K562 (cell line): ENCODE data around the gene SHB. TPM values are rescaled to one million over a fixed set of nuclear protein-coding genes. Genes with fewer than 3 reads are reported as not detected.

ENCODE experiments used
- CBX8 ChIP-seq: fragments of 200-600 bp; sonication (generic); IDR thresholded peaks from 2 replicates; pipeline ENCODE4 v1.6.1; 2012; ENCODE audit warnings: borderline replicate concordance, mixed run types, low read depth, mild to moderate bottlenecking, moderate library complexity, mixed read lengths, low read length, control low read depth, inconsistent platforms; ENCODE audit not compliant: poor library complexity, severe bottlenecking; ENCODE audit errors: extremely low read depth
- CREB5 ChIP-seq: fragments of 250-450 bp; sonication (Bioruptor Pico); IDR thresholded peaks from 2 replicates; pipeline ENCODE4 v1.5.0; 2020; ENCODE audit warnings: mild to moderate bottlenecking
- CTCF ChIP-seq, 3 experiments: IDR thresholded peaks in 2 of 3; conservative IDR thresholded peaks in 1 of 3; 2 replicates each; pipeline ENCODE4 v1.5.1; 2011 to 2012; ENCODE audit warnings: low read length in 3 of 3, mild to moderate bottlenecking in 3 of 3, control low read depth in 2 of 3, improper control_type of control experiment in 1 of 3, inconsistent platforms in 1 of 3, low read depth in 1 of 3, mixed read lengths in 1 of 3, moderate library complexity in 1 of 3; ENCODE audit not compliant: insufficient read depth in 2 of 3
- DACH1 ChIP-seq: fragments of 450-650 bp; IDR thresholded peaks from 2 replicates; pipeline ENCODE4 v1.6.1; 2018; ENCODE audit not compliant: partially characterized antibody
- DLX4 ChIP-seq: fragments of 250-450 bp; sonication (Bioruptor Pico); IDR thresholded peaks from 2 replicates; pipeline ENCODE4 v1.6.1; 2021; ENCODE audit warnings: mild to moderate bottlenecking
- FUS ChIP-seq: fragments of 200-400 bp; formaldehyde crosslinking; optimal IDR thresholded peaks from 2 replicates; pipeline ENCODE3; 2017; ENCODE audit warnings: low read depth, low read length
- GABPA ChIP-seq: fragments of 200-800 bp; sonication (Bioruptor generic); conservative IDR thresholded peaks from 2 replicates; pipeline ENCODE4 v1.6.1; 2016; ENCODE audit warnings: low read depth, missing genetic modification characterization, missing compliant biosample characterization
- HDAC3 ChIP-seq: fragments of 450-650 bp; IDR thresholded peaks from 2 replicates; pipeline ENCODE4 v1.6.1; 2018; ENCODE audit warnings: borderline replicate concordance, mild to moderate bottlenecking, moderate library complexity; ENCODE audit not compliant: partially characterized antibody
- HMG20B ChIP-seq: fragments of 250-450 bp; sonication (Bioruptor Pico); IDR thresholded peaks from 2 replicates; pipeline ENCODE4 v1.5.0; 2021; ENCODE audit warnings: mild to moderate bottlenecking
- JUND ChIP-seq, 2 experiments: IDR thresholded peaks; 2 replicates in 1 of 2; 3 replicates in 1 of 2; pipeline ENCODE4 v1.6.1; 2011; ENCODE audit warnings: borderline replicate concordance in 2 of 2, low read depth in 2 of 2, low read length in 2 of 2, improper control_type of control experiment in 1 of 2, missing biosample characterization in 1 of 2, missing genetic modification characterization in 1 of 2, missing genetic modification reagents in 1 of 2
- KLF13 ChIP-seq: fragments of 450-650 bp; IDR thresholded peaks from 2 replicates; pipeline ENCODE4 v1.6.1; 2016; ENCODE audit warnings: missing genetic modification characterization, low read depth, mild to moderate bottlenecking, missing compliant biosample characterization, moderate library complexity, borderline replicate concordance
- NCOA6 ChIP-seq: fragments of 450-650 bp; IDR thresholded peaks from 2 replicates; pipeline ENCODE4 v1.6.1; 2017; ENCODE audit warnings: mild to moderate bottlenecking
- NCOR1 ChIP-seq: fragments of 450-650 bp; IDR thresholded peaks from 2 replicates; pipeline ENCODE4 v1.6.1; 2016; ENCODE audit warnings: mild to moderate bottlenecking, moderate library complexity
- NEUROD1 ChIP-seq: fragments of 150-350 bp; IDR thresholded peaks from 2 replicates; pipeline ENCODE4 v1.6.1; 2014; ENCODE audit warnings: borderline replicate concordance, low read length, low read depth; ENCODE audit not compliant: partially characterized antibody
- NR3C1 ChIP-seq: sonication (generic); formaldehyde crosslinking; IDR thresholded peaks from 2 replicates; pipeline ENCODE4 v1.8.1; 2022; ENCODE audit warnings: missing genetic modification reagents
- PML ChIP-seq: IDR thresholded peaks from 2 replicates; pipeline ENCODE4 v1.6.1; 2012; ENCODE audit warnings: low read length, inconsistent platforms
- THAP7 ChIP-seq: fragments of 250-450 bp; sonication (Bioruptor Pico); IDR thresholded peaks from 2 replicates; pipeline ENCODE4 v1.5.0; 2021
- ZFP1 ChIP-seq: fragments of 450-650 bp; formaldehyde crosslinking; IDR thresholded peaks from 2 replicates; pipeline ENCODE4 v1.4.0; 2020; ENCODE audit warnings: mild to moderate bottlenecking, mixed read lengths
- ZKSCAN8 ChIP-seq: fragments of 200-800 bp; sonication (Bioruptor generic); IDR thresholded peaks from 2 replicates; pipeline ENCODE4 v1.6.1; 2016; ENCODE audit warnings: missing genetic modification characterization, missing compliant biosample characterization
- ZNF134 ChIP-seq: fragments of 250-450 bp; sonication (Bioruptor Pico); conservative IDR thresholded peaks from 2 replicates; pipeline ENCODE4 v1.4.0; 2020
- ZNF384 ChIP-seq: IDR thresholded peaks from 2 replicates; pipeline ENCODE4 v1.6.1; 2012; ENCODE audit warnings: low read depth, low read length, improper control_type of control experiment
- ZNF41 ChIP-seq: fragments of 250-450 bp; sonication (Bioruptor Pico); conservative IDR thresholded peaks from 2 replicates; pipeline ENCODE4 v1.4.0; 2020; ENCODE audit warnings: mild to moderate bottlenecking
- ZNF436 ChIP-seq: fragments of 250-450, 450-650 bp; sonication (Bioruptor Pico); formaldehyde crosslinking; IDR thresholded peaks from 2 replicates; pipeline ENCODE4 v1.7.0; 2020; ENCODE audit warnings: mild to moderate bottlenecking
- ZNF695 ChIP-seq: fragments of 450-650 bp; formaldehyde crosslinking; IDR thresholded peaks from 2 replicates; pipeline ENCODE4 v1.4.0; 2020; ENCODE audit warnings: mild to moderate bottlenecking, moderate library complexity
- polyA plus RNA-seq, 8 experiments: library from polyadenylated mRNA; depleted of rRNA in 4 of 8; stranded (reverse) in 5 of 8; unstranded in 3 of 8; fragments of >200 nt; fragmentation: Nextera tagmentation in 2 of 8; fragmentation: Illumina TruSeq in 1 of 8; extraction: Ambion mirVana in 2 of 8; extraction: Trizol in 1 of 8; gene quantifications; 2 replicates each; pipeline versions ENCODE4 v1.2.1 to v1.2.3, GENCODE V29; 2011 to 2014; ENCODE audit warnings: inconsistent platforms in 1 of 8, missing spikeins in 1 of 8
- total RNA-seq, 7 experiments: library from RNA; depleted of rRNA in 6 of 7; stranded (reverse); fragments of >200 nt in 6 of 7; fragmentation: Illumina TruSeq in 2 of 7; extraction: Trizol in 2 of 7; gene quantifications; 2 replicates each; pipeline versions ENCODE4 v1.2.1 to v1.2.3, GENCODE V29; 2011 to 2021; ENCODE audit warnings: low replicate concordance in 1 of 7

The SHB gene
- total and polyA plus RNA-seq, 9 of the 15 experiments (the other 6 are each of a cell fraction or from before 2014, with no cell fraction given): 0.78 to 16.0 (median 5.3) TPM

GRCh38 chr9:38062498-38063362, 6.3 kb downstream of the SHB start (continued):
- peak; percentile 39; the same call in 1 of the 2 replicates for TF ChIP-seq PML
- peak; percentile 86 for TF ChIP-seq DACH1
- no peak for TF ChIP-seq CTCF (IDR thresholded peaks at IDR 0.05 in 2 of 3, conservative IDR thresholded peaks at IDR 0.05 in 1 of 3; ENCODE audit: insufficient read depth in 2 of 3, low read depth in 1 of 3, low read length in 3 of 3)
- TF ChIP-seq NEUROD1: peak; percentile 27
- TF ChIP-seq HMG20B (CRISPR knock-in tag): no peak
- TF ChIP-seq ZNF384: peak; percentile 50; the same call in 1 of the 2 replicates
- TF ChIP-seq ZKSCAN8 (CRISPR knock-in tag): no peak
- 0 out of 2 replicates have a peak, but pooled peaks have one; percentile 10 for TF ChIP-seq ZNF134 (CRISPR knock-in tag)
- no peak for TF ChIP-seq ZNF436
- no peak for TF ChIP-seq NCOA6
- no peak for TF ChIP-seq ZNF41
- TF ChIP-seq KLF13 (tag): no peak
- no peak for TF ChIP-seq GABPA (tag)
- TF ChIP-seq NR3C1 (CRISPR knock-in tag): no peak
- no peak for TF ChIP-seq NCOR1
- no peak for TF ChIP-seq ZFP1 (CRISPR knock-in tag)
- TF ChIP-seq JUND (IDR thresholded peaks at IDR 0.05; ENCODE audit: borderline replicate concordance, low read depth, low read length): peak; percentile 74; the same call in 1 of the 2 replicates
- peak; percentile 44; the same call in 1 of the 3 replicates for TF ChIP-seq JUND (tag; IDR thresholded peaks at IDR 0.05; ENCODE audit: borderline replicate concordance, low read depth, low read length)
- TF ChIP-seq HDAC3: no peak
- TF ChIP-seq FUS: no peak
- no peak for TF ChIP-seq ZNF695 (CRISPR knock-in tag)
- no peak for TF ChIP-seq THAP7 (CRISPR knock-in tag)
- TF ChIP-seq CREB5 (CRISPR knock-in tag): no peak
- TF ChIP-seq CBX8: no peak
- no peak for TF ChIP-seq DLX4
